DOHH2 (cell line): Measurements from ENCODE around the gene DDX18.

Source experiments
- EZH2phosphoT487 ChIP-seq: fragments of 200-600 bp; sonication (generic); IDR thresholded peaks from 2 replicates; pipeline ENCODE4 v1.6.1; 2017; ENCODE audit warnings: borderline replicate concordance, mild to moderate bottlenecking, antibody characterized with exemption, low read length, moderate library complexity, mixed read lengths
- TF ChIP-seq, protein P1 (sequence below): fragments of 200-600 bp; sonication (generic); IDR thresholded peaks from one replicate; pipeline ENCODE4 v1.5.1; 2014; ENCODE audit warnings: antibody characterized with exemption, mild to moderate bottlenecking, low read depth, low read length; ENCODE audit not compliant: poor library complexity, severe bottlenecking

- TF ChIP-seq, protein P1, sequence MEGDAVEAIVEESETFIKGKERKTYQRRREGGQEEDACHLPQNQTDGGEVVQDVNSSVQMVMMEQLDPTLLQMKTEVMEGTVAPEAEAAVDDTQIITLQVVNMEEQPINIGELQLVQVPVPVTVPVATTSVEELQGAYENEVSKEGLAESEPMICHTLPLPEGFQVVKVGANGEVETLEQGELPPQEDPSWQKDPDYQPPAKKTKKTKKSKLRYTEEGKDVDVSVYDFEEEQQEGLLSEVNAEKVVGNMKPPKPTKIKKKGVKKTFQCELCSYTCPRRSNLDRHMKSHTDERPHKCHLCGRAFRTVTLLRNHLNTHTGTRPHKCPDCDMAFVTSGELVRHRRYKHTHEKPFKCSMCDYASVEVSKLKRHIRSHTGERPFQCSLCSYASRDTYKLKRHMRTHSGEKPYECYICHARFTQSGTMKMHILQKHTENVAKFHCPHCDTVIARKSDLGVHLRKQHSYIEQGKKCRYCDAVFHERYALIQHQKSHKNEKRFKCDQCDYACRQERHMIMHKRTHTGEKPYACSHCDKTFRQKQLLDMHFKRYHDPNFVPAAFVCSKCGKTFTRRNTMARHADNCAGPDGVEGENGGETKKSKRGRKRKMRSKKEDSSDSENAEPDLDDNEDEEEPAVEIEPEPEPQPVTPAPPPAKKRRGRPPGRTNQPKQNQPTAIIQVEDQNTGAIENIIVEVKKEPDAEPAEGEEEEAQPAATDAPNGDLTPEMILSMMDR, result peak; percentile 50
- TF ChIP-seq EZH2phosphoT487, result no peak
Measured at GRCh38 chr2:117835990-117836760, 21.7 kb downstream of the DDX18 start.
